Activated naive CD8-positive, alpha-beta T cell treated with anti-CD3 and anti-CD28 coated beads, Interleukin-2, amount 50 U/mL, for 16 hours (primary cell): Measurements from ENCODE around the gene ESRRB.

ENCODE experiments used
- DNase-seq: peaks from one replicate; pipeline ENCODE4 v3.0.0-alpha.2; 2020; ENCODE audit warnings: low read depth, low spot score

Gene ESRRB

GRCh38 chr14:76375947-76376404, at the start of gene ESRRB:
ESRRB (plus strand) TSS chr14:76376137; CDS start chr14:76376402, 265 bp downstream.
- DNase-seq, result no peak

- no peak for DNase-seq
These were observed 48.8 kb upstream of the ESRRB start for GRCh38 chr14:76326918-76327689.

GRCh38 chr14:76328457-76329137, 47.3 kb upstream of the ESRRB start:
- no peak for DNase-seq

- no peak for DNase-seq
These were observed 46.6 kb upstream of the ESRRB start for GRCh38 chr14:76329154-76329928.

GRCh38 chr14:76329951-76330350, 46.0 kb upstream of the ESRRB start:
- no peak for DNase-seq

- no peak for DNase-seq
These were observed 45.3 kb upstream of the ESRRB start for GRCh38 chr14:76330411-76331327.

- no peak for DNase-seq
These were observed 44.5 kb upstream of the ESRRB start for GRCh38 chr14:76331328-76332011.

GRCh38 chr14:76333664-76334063, 42.3 kb upstream of the ESRRB start:
- no peak for DNase-seq

- no peak for DNase-seq
These were observed 41.6 kb upstream of the ESRRB start for GRCh38 chr14:76334316-76334715.

GRCh38 chr14:76336876-76337275, 39.1 kb upstream of the ESRRB start:
- DNase-seq, result no peak

- DNase-seq, result no peak
These were observed 38.0 kb upstream of the ESRRB start for GRCh38 chr14:76337635-76338545.

- no peak for DNase-seq
These were observed 36.0 kb upstream of the ESRRB start for GRCh38 chr14:76339728-76340615.

- no peak for DNase-seq
These were observed 32.6 kb upstream of the ESRRB start for GRCh38 chr14:76343386-76343785.

GRCh38 chr14:76346391-76347160, 29.4 kb upstream of the ESRRB start:
- DNase-seq, result no peak

- DNase-seq, result no peak
These were observed 27.0 kb upstream of the ESRRB start for GRCh38 chr14:76348898-76349297.

- DNase-seq, result no peak
These were observed 25.9 kb upstream of the ESRRB start for GRCh38 chr14:76349993-76350392.

- no peak for DNase-seq
These were observed 25.3 kb upstream of the ESRRB start for GRCh38 chr14:76350671-76351070.

- no peak for DNase-seq
These were observed 24.0 kb upstream of the ESRRB start for GRCh38 chr14:76351941-76352340.
